Ectodermal cell (in vitro differentiated cells): ENCODE results near the gene IQUB.
"Not testable (repeated sequence)": the region's sequence is repeated elsewhere in the genome, so short reads cannot be mapped to it uniquely, and the experiment has no call there.

ENCODE experiments used
- H3K27ac ChIP-seq: 2 replicates; pipeline ENCODE4 v1.7.0; 2013; ENCODE audit warnings: mild to moderate bottlenecking, low read depth, low read length; ENCODE audit not compliant: insufficient read depth, poor library complexity, severe bottlenecking
- H3K27me3 ChIP-seq: 2 replicates; pipeline ENCODE4 v1.7.0; 2013; ENCODE audit warnings: mild to moderate bottlenecking, low read length; ENCODE audit not compliant: insufficient read depth, control insufficient read depth, poor library complexity, severe bottlenecking
- H3K36me3 ChIP-seq: one replicate; pipeline ENCODE4 v1.7.0; 2013; ENCODE audit warnings: low read length; ENCODE audit not compliant: control insufficient read depth, insufficient read depth
- H3K4me1 ChIP-seq: one replicate; pipeline ENCODE4 v1.7.0; 2013; ENCODE audit warnings: low read length; ENCODE audit not compliant: control insufficient read depth, insufficient read depth
- H3K4me3 ChIP-seq: 2 replicates; pipeline ENCODE4 v1.7.0; 2013; ENCODE audit warnings: low read depth, low read length, control low read depth; ENCODE audit not compliant: insufficient read depth
- H3K9me3 ChIP-seq: 2 replicates; pipeline ENCODE4 v1.7.0; 2013; ENCODE audit warnings: mild to moderate bottlenecking, low read length, moderate library complexity; ENCODE audit not compliant: control insufficient read depth
- WGBS, 2 experiments: methylation state at CpG; one replicate each; pipeline ENCODE4 v1.1.7; 2013; ENCODE audit warnings: missing lambda C conversion rate in 2 of 2; 5-methylcytosine and 5-hydroxymethylcytosine counted together

IQUB gene

DNA sequence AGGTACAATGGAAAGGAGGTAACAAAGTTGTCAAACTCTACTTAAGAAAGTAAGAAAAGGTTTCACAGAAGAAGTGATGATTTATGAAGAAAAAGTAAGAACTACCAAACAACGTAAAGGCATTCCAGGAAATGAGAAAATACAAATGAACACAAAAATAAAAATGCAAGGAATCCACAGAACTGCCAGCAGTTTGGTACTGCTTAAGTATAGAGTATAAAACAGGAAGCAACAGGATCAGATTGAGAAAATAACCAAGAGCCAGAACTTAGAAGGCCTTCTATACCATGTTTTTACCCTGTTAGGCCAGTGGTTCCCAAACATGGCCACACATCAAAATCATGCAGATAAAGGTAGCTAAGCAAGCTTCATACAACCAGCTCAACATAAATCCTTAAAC is 14.0 kb upstream of the IQUB start:
- WGBS, 2 experiments: 92% methylated on average over 1 of the region's 1 CpG; no CpG with 5 or more reads in 1 of the 2 experiments
- Histone ChIP-seq H3K27me3 (no peaks in the 10 kb centered on the region), H3K4me1 (no peaks in the 10 kb centered on the region), H3K9me3 (no peaks in the 10 kb centered on the region), H3K27ac (no peak overlapping the region), H3K4me3 (no peak overlapping the region), H3K36me3 (no peaks in the 10 kb centered on the region)

DNA sequence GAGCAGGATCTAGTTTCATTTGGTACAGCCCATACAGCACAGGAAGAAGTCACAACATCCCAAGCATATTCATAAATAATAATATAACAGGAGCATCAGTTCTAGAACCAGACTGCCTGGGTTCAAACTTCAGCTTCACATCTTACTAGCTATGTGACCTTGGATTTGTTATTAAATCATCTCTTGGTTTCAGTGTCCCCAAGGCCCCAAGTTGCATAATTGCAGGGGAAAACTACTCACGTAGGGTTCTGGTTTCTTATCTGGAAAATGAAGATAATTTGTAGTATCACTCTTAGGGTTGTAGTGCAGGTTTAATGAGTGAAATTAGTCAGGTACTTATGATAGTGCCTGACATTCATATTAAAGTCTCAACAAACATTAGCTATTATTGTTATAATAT is 5.5 kb upstream of the IQUB start:
- 94 to 98% methylated on average over 1 of the region's 1 CpG for WGBS, 2 experiments
- no peaks in the 10 kb centered on the region for H3K36me3 ChIP-seq
- H3K9me3 ChIP-seq: no peaks in the 10 kb centered on the region
- no peak overlapping the region for H3K27ac ChIP-seq
- H3K4me1 ChIP-seq: no peaks in the 10 kb centered on the region
- no peak overlapping the region for H3K4me3 ChIP-seq
- no peaks in the 10 kb centered on the region for H3K27me3 ChIP-seq

DNA sequence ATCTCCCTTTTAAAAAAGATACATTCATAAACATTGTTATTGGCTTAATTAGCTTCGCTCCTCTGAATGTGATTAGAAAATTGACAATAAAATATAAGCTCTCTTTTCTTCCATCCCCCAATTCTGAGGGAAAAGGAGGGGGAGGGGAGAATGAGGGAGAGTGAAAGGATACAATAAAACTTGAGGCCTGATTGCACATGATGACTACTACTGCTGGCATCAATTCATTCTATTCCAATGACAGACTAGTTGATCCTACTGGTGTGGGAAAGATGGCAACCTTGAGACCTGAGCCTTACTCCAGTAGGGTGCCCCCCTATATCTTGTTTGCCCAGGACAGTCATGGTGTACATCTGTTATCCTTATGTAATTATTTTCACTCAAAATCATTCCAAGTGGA is 4.5 kb upstream of the IQUB start:
- no CpG with 5 or more reads among the region's 1 CpG for WGBS, 2 experiments
- H3K9me3 ChIP-seq: no peaks in the 10 kb centered on the region
- H3K27me3 ChIP-seq: peaks cover 3% of the 10 kb centered on the region
- no peak overlapping the region for H3K4me3 ChIP-seq
- peaks cover 2% of the 10 kb centered on the region for H3K4me1 ChIP-seq
- H3K27ac ChIP-seq: no peak overlapping the region
- H3K36me3 ChIP-seq: no peaks in the 10 kb centered on the region

DNA sequence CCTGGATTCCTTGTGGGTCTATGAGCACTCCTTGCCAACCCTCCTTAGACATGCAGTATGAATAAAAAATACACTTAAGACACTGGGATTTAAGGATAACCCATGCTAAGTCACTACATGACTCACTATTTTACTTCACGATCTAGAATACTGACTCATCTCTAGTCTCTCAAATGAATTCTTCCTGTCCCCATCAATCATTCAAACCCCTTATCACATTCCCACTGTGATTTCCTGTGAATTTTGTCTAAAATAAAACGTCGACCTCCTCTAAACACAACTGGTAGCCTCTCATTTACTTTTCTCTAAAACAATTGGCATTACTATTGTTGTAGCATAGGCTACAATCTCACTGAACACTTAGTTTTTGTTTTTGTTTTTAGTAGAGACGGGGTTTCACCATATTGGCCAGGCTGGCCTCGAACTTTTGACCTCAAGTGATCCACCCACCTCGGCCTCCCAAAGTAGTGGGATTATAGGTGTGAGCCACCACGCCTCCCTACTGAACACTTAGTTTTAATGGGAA is 3.9 kb upstream of the IQUB start:
- peaks cover 10% of the 10 kb centered on the region for H3K27me3 ChIP-seq
- H3K4me3 ChIP-seq: no peak overlapping the region
- no peaks in the 10 kb centered on the region for H3K9me3 ChIP-seq
- WGBS, 2 experiments: 91 to 92% methylated on average over 7 of the region's 7 CpGs
- peaks cover 8% of the 10 kb centered on the region for H3K4me1 ChIP-seq
- no peaks in the 10 kb centered on the region for H3K36me3 ChIP-seq
- H3K27ac ChIP-seq: no peak overlapping the region

DNA sequence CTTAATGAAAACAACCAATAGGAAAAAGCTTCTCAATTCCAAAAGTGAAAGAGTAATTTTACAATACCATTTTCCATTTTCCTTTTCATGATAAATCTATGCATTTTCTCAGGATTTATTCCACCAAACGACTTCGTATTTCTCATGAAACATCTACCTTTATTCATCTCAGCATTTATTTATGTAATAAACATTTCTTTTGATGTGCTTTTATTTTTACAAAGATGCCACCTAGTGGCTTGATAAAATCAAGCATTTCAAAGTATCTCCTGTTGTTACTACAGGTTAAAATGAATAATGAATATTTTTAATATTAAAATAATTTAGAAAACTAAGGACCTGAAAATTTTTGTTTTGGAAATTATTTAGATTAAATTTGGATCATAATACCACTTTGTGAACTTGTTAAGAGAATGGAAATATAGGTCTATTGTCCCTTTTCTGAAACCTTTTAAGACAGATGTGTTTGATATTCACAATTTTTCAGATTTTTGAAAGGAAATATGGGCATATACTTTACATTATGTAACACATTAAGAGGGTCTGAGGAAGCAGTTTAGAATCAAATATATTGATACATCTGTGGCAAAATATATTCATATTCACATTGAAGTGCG is 2.7 kb upstream of the IQUB start:
- Histone ChIP-seq H3K36me3 (no peaks in the 10 kb centered on the region), H3K27ac (no peak overlapping the region), H3K27me3 (peaks cover 13% of the 10 kb centered on the region), H3K4me3 (no peak overlapping the region), H3K9me3 (no peaks in the 10 kb centered on the region), H3K4me1 (peaks cover 10% of the 10 kb centered on the region)
- 100% methylated on average over 2 of the region's 3 CpGs; no CpG with 5 or more reads in 1 of the 2 experiments for WGBS, 2 experiments

DNA sequence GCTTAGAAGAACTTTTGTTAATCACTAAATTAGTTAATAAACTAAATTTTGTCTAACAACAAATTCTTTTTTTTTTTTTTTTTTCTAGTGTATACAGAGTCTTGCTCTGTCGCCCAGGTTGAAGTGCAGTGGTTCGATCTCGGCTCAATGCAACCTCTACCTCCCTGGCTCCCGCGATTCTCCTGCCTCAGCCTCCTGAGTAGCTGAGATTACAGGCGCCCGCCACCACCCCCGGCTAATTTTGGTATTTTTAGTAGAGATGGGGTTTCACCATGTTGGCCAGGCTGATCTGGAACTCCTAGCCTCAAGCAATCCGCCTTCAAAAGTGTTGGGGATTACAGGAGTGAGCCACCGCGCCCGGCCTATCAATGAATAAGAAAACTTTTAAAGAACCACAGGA is 1.1 kb upstream of the IQUB start:
- Histone ChIP-seq H3K36me3 (no peaks in the 10 kb centered on the region), H3K9me3 (no peaks in the 10 kb centered on the region), H3K27ac (no peak overlapping the region), H3K4me1 (peaks cover 10% of the 10 kb centered on the region), H3K27me3 (peaks cover 13% of the 10 kb centered on the region), H3K4me3 (peak overlapping the region; percentile 55)
- 96 to 98% methylated on average over 12 of the region's 12 CpGs for WGBS, 2 experiments

DNA sequence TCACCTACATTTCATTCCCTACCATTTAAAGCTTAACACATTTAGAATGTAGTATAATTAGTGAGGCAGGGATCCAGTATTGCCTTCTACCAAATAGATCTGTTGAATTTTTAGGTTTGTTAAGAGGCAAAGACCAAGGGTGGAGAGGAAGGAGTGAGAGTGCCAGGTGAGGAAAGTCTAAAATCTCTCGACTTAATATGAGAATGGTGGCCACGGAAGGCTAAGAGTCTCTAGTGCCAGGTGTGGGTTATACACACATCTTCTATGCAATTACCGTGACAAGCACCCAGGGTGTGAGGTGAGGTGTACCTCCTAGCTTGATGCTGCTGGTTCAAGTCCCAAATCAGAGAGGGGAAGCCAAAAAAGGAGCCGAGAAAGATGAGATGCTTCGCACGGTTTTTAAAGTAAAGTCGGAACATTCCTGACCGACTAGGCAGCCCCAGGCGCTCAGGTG is 439 bp downstream of the IQUB start:
- Histone ChIP-seq H3K4me1 (peaks cover 10% of the 10 kb centered on the region), H3K27me3 (peaks cover 13% of the 10 kb centered on the region), H3K4me3 (peak overlapping the region; percentile 55), H3K36me3 (no peaks in the 10 kb centered on the region), H3K27ac (no peak overlapping the region), H3K9me3 (no peaks in the 10 kb centered on the region)
- 1 to 2% methylated on average over 9 of the region's 9 CpGs for WGBS, 2 experiments

DNA sequence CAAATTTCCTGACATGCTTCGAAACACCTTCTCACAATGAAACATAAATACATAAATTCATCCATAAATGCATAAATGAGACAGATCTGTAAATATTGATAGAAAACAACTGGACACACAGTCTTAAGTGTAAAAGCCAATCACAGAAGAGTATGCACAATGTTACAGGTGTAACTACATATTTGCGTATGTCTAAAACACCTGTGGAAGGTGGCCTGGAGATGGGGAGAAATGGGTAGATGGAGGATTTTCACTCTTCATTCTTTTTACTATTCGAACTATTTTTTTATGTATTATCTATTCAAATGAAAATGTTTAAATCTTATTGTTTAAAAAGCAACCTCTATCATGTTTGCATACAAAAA is 860 bp downstream of the IQUB start:
- peaks cover 10% of the 10 kb centered on the region for H3K4me1 ChIP-seq
- H3K27me3 ChIP-seq: peaks cover 13% of the 10 kb centered on the region
- H3K27ac ChIP-seq: no peak overlapping the region
- H3K4me3 ChIP-seq: peak overlapping the region; percentile 55
- H3K36me3 ChIP-seq: no peaks in the 10 kb centered on the region
- no peaks in the 10 kb centered on the region for H3K9me3 ChIP-seq
- 82% methylated on average over 1 of the region's 3 CpGs; no CpG with 5 or more reads in 1 of the 2 experiments for WGBS, 2 experiments

DNA sequence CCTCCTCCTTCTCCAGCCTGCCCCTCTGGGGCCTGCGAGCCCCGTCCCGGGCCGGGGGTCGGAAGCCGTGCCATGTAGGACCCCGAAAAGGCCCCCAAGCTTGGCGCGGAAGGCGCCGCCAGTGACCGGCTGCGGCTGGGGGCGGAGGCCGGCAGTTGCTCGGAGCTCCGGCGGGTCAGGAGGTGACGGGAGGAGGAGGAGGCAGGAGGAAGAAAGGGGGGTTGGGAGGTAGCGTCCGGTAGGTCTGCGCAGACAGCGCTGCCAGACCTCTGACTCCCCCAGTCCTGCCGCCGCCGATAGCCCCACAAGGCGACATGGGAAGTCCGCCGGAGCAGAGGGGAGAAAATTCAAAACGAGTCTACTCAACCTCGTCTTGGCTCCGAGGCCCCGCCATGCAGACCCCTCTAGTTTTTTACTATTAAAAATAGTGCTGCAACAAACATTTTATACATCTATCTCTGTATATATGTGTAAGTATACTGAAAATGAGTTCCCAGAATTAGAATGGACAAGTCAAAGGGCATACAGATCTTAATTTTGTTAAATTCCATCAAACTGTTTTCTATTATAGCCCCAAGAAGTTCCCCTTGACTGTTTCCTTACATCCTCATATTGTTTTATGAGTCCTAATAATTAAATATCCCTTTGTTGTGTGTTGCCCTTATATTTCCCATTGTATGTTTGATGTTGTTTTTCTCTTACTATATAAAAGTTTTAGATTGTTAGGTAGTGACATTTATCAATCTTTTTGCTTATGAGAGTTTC is 1.4 kb downstream of the IQUB start:
- H3K36me3 ChIP-seq, H3K27ac ChIP-seq, H3K4me1 ChIP-seq, H3K9me3 ChIP-seq: not testable (repeated sequence)
- H3K27me3 ChIP-seq: peaks cover 13% of the 10 kb centered on the region
- peak overlapping the region; percentile 35 for H3K4me3 ChIP-seq
- WGBS, 2 experiments: 1 to 2% methylated on average over 14 to 26 of the region's 33 CpGs

DNA sequence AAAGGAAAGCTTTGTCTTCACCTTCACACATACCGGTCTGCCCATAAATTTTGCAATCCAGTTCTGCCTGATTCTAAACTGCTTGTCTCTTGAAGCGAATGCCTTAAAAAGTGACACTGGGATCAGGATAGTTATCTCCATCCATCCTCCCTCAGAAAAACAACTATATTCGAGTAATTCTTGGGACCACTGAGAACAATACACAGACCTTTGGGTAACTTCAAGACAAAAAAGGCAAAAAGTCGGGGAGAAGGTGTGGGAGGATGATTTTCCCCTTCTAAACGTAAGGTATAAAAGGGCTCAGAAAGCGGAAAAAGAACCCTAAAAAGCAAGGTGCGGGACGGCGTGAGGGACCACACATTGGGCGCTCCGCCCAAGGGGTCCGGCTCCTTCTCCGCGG is 2.1 kb downstream of the IQUB start:
- WGBS, 2 experiments: 32 to 47% methylated on average over 3 of the region's 14 CpGs
- not testable (repeated sequence) for H3K36me3 ChIP-seq, H3K9me3 ChIP-seq, H3K4me1 ChIP-seq, H3K27ac ChIP-seq
- Histone ChIP-seq H3K4me3 (peak overlapping the region; percentile 35), H3K27me3 (peaks cover 13% of the 10 kb centered on the region)
